ENCODE results near the gene NEK2.

DNA sequence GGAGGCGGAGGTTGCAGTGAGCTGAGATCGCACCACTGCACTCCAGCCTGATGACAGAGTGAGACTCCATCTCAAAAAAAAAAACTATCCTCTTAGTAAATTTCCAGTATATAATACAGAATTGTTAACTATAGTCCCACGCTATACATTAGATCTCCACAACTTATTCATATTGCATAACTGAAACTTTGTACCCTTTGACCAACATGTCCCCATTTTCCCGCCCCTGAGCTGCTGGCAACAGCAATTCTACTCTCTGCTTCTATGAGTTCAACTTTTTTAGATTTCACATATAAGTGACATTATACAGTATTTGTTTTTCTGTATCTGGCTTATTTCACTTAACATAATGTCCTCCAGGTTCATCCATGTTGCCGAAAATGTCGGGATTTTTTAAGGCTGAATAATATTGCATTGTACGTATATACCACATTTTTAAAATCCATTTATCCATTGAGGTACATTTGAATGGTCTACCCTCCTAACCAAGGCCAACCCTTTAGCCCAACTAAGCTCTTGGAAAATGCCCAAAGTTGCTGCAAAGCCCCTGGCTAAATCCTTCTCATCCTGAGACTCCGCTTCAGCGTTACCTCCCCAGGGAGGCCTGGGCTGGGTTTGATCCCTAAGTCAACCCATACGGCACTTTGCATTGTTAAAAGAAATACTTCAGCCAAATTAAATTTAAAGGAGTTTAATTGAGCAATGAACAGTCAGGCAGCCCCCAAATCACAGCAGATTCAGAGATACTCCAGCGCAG is 34.2 kb downstream of the NEK2 start:
- TF ChIP-seq GATA2 (IDR thresholded peaks at IDR 0.05; ENCODE audit: low read depth, low read length), result no peak
- TF ChIP-seq GATA3 (IDR thresholded peaks at IDR 0.05; ENCODE audit: low read depth, low read length), result no peak
